Esophagus (tissue), 2 donors: Measurements from ENCODE around the gene LRRIQ1. TPM values are rescaled to one million over a fixed set of nuclear protein-coding genes. Genes with fewer than 3 reads are reported as not detected.

Source experiments
- H3K27ac ChIP-seq, 2 donors: one replicate each; pipeline ENCODE4 v1.5.1; 2013; ENCODE audit warnings: low read depth in 2 of 2, mild to moderate bottlenecking in 2 of 2, inconsistent platforms in 1 of 2, low read length in 1 of 2, moderate library complexity in 1 of 2
- H3K27me3 ChIP-seq, 2 donors: one replicate each; pipeline ENCODE4 v1.6.1; 2013; ENCODE audit warnings: low read length in 2 of 2, control low read depth in 1 of 2, mild to moderate bottlenecking in 1 of 2; ENCODE audit not compliant: insufficient read depth in 2 of 2, control insufficient read depth in 1 of 2
- H3K36me3 ChIP-seq, 2 donors: one replicate each; pipeline ENCODE4 v1.6.1; 2013; ENCODE audit warnings: low read length in 1 of 2; ENCODE audit not compliant: control insufficient read depth in 2 of 2, insufficient read depth in 2 of 2
- H3K4me1 ChIP-seq, 2 donors: one replicate each; pipeline ENCODE4 v1.6.1; 2013; ENCODE audit warnings: low read length in 1 of 2; ENCODE audit not compliant: control insufficient read depth in 2 of 2, insufficient read depth in 2 of 2
- H3K4me3 ChIP-seq, 2 donors: one replicate each; pipeline ENCODE4 v1.5.1; 2013; ENCODE audit warnings: low read length in 2 of 2, mild to moderate bottlenecking in 2 of 2, low read depth in 1 of 2, moderate library complexity in 1 of 2
- H3K9me3 ChIP-seq, 2 donors: one replicate each; pipeline ENCODE4 v1.6.1; 2013; ENCODE audit warnings: mild to moderate bottlenecking in 2 of 2, low read depth in 1 of 2, low read length in 1 of 2, moderate library complexity in 1 of 2; ENCODE audit not compliant: control insufficient read depth in 2 of 2, insufficient read depth in 1 of 2
- WGBS, 2 donors: extraction: QIAGEN DNeasy Blood & Tissue Kit; methylation state at CpG; one replicate each; pipeline ENCODE4 v1.1.7; 2013; 5-methylcytosine and 5-hydroxymethylcytosine counted together
- polyA plus RNA-seq, 2 donors: library from polyadenylated mRNA; stranded (reverse); fragments of 200-250 nt; gene quantifications; one replicate each; pipeline ENCODE4 v1.2.3, GENCODE V29; 2013
- donor health status: healthy with polysubstance abuse.
- donor health status: Bipolar disorder and iron deficiency.

Gene LRRIQ1
- polyA plus RNA-seq, 2 donors = 0.05 to 0.16 TPM

- Histone ChIP-seq H3K9me3 (no peaks in the 10 kb centered on the region), H3K27me3 (no peaks in the 10 kb centered on the region), H3K4me3 (no peak overlapping the region), H3K27ac (no peak overlapping the region), H3K36me3 (no peaks in the 10 kb centered on the region), H3K4me1 (no peaks in the 10 kb centered on the region)
- WGBS, 2 donors = 70 to 76% methylated on average over 5 of the region's 5 CpGs
Observed at GRCh38 chr12:85089792-85090191, 53.6 kb downstream of the LRRIQ1 start.

GRCh38 chr12:85092814-85093370 is 56.7 kb downstream of the LRRIQ1 start:
- H3K27me3 ChIP-seq = no peaks in the 10 kb centered on the region
- no peak overlapping the region for H3K27ac ChIP-seq
- no peak overlapping the region for H3K4me3 ChIP-seq
- H3K9me3 ChIP-seq = no peaks in the 10 kb centered on the region
- H3K36me3 ChIP-seq = no peaks in the 10 kb centered on the region
- 55 to 90% methylated on average over 2 of the region's 2 CpGs for WGBS, 2 donors
- H3K4me1 ChIP-seq = no peaks in the 10 kb centered on the region

GRCh38 chr12:85095501-85095900 is 59.4 kb downstream of the LRRIQ1 start:
- H3K9me3 ChIP-seq = no peaks in the 10 kb centered on the region
- no peak overlapping the region for H3K4me3 ChIP-seq
- no peaks in the 10 kb centered on the region for H3K27me3 ChIP-seq
- no peaks in the 10 kb centered on the region for H3K4me1 ChIP-seq
- H3K27ac ChIP-seq = no peak overlapping the region
- H3K36me3 ChIP-seq = no peaks in the 10 kb centered on the region

GRCh38 chr12:85130646-85131045 is 94.5 kb downstream of the LRRIQ1 start:
- Histone ChIP-seq H3K4me3 (no peak overlapping the region), H3K9me3 (no peaks in the 10 kb centered on the region), H3K4me1 (no peaks in the 10 kb centered on the region), H3K27me3 (no peaks in the 10 kb centered on the region), H3K27ac (no peak overlapping the region), H3K36me3 (no peaks in the 10 kb centered on the region)
- 69 to 79% methylated on average over 6 of the region's 6 CpGs for WGBS, 2 donors

- Histone ChIP-seq H3K4me3 (no peak overlapping the region), H3K27me3 (no peaks in the 10 kb centered on the region), H3K36me3 (no peaks in the 10 kb centered on the region), H3K9me3 (no peaks in the 10 kb centered on the region), H3K4me1 (no peaks in the 10 kb centered on the region), H3K27ac (no peak overlapping the region)
- 69 to 82% methylated on average over 1 of the region's 1 CpG for WGBS, 2 donors
Observed at GRCh38 chr12:85138833-85139232, 102.7 kb downstream of the LRRIQ1 start.

DNA sequence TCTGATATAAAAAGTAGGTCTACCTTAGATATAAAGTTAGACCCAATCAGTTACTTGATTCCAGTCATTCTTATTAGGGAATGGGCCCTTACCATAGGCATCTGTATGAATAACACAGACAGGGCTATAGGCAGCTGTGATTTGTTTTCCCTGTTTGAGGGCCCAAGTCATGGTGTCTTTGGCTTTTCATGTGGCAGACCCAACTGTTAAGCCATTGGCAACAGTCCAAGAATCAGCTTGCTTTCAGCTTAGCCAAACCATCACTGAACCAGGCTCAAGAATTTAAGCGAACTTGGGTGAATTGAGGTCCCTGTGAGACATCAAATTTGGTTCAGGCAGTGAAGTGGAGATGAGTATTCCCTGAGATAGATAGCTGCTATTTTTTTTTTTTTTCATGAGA is 111.2 kb downstream of the LRRIQ1 start:
- no peak overlapping the region for H3K4me3 ChIP-seq

DNA sequence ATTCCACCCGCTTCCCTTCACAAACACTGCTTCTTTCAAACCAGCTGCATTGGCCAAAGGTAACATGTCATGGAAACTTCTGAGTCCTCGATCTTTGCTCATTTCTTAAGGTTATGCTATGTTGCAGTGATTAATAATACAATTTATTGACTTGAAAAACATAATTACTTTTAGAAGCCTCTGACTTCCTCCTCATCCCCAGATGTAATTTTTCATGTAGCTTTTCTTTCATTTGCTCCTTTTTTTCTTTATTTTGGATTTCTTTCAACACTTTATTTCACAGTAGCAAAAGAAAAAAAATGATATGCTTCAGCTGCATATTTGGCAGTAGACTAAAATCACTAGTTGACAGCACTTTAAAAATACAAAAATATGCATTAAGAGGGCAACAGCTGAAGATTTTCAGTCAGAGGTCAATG is 116.2 kb downstream of the LRRIQ1 start:
- Histone ChIP-seq H3K4me3 (no peak overlapping the region), H3K4me1 (no peaks in the 10 kb centered on the region), H3K36me3 (no peaks in the 10 kb centered on the region), H3K27ac (no peak overlapping the region), H3K9me3 (no peaks in the 10 kb centered on the region), H3K27me3 (no peaks in the 10 kb centered on the region)
- 35 to 42% methylated on average over 2 of the region's 2 CpGs for WGBS, 2 donors

More for the DNA sequence above, 111.2 kb downstream of the LRRIQ1 start:
- no peaks in the 10 kb centered on the region for H3K36me3 ChIP-seq
- no peaks in the 10 kb centered on the region for H3K27me3 ChIP-seq
- H3K9me3 ChIP-seq = no peaks in the 10 kb centered on the region
- H3K4me1 ChIP-seq = no peaks in the 10 kb centered on the region
- WGBS, 2 donors = 88 to 90% methylated on average over 1 of the region's 1 CpG
- no peak overlapping the region for H3K27ac ChIP-seq

DNA sequence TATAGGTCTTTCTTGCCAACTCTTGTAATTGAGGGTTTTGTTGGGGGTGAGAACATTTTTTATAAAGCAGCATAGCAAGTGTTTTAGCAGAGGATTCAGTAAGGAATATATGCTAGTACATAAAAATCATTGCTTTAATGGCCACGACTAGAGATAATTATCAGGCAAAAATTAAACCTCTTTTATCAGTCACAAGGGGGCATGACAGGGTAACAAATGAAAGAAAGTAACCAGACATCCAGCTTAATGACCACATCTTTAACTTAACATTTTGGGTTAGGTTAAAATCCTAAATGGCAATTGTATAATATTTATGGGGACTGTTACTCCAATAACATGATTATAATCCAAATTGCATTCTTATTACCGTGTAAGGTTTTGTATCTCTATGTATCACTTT is 119.6 kb downstream of the LRRIQ1 start:
- WGBS, 2 donors = 40 to 42% methylated on average over 2 of the region's 2 CpGs
- Histone ChIP-seq H3K9me3 (no peaks in the 10 kb centered on the region), H3K36me3 (no peaks in the 10 kb centered on the region), H3K27ac (no peak overlapping the region), H3K4me3 (no peak overlapping the region), H3K4me1 (no peaks in the 10 kb centered on the region), H3K27me3 (no peaks in the 10 kb centered on the region)

GRCh38 chr12:85156569-85156968 is 120.4 kb downstream of the LRRIQ1 start:
- Histone ChIP-seq H3K27me3 (no peaks in the 10 kb centered on the region), H3K9me3 (no peaks in the 10 kb centered on the region), H3K27ac (no peak overlapping the region), H3K36me3 (no peaks in the 10 kb centered on the region), H3K4me3 (no peak overlapping the region), H3K4me1 (no peaks in the 10 kb centered on the region)
- WGBS, 2 donors = 63 to 64% methylated on average over 3 of the region's 3 CpGs

DNA sequence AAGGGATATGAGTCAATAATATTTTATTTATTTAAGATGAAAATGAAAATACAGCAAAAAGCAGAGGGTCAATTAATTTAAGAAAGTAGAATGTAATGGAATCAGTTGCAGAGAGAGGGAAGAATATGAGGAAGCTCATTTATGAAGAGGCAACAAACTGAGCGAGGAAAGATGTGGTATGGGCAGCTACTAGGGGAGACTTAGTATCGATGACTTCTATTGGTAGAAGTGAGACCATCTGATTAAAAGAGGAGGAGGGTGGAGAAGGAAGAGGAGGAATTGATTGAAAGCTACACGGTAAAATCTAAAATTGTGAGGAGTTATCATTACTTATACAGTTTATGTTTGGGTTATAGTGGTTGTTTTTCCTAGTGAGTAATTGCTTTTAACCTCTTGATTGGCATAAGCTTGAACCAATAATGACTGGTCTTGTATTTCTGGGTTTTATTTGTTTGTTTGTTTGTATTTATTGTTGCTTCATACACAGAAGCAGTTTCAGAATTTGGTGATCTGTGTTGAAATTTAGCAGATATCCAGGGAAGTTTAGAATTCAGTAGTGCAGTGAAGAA is 121.0 kb downstream of the LRRIQ1 start:
- H3K27ac ChIP-seq = no peak overlapping the region
- H3K4me1 ChIP-seq = no peaks in the 10 kb centered on the region
- no peak overlapping the region for H3K4me3 ChIP-seq
- no peaks in the 10 kb centered on the region for H3K9me3 ChIP-seq
- no peaks in the 10 kb centered on the region for H3K36me3 ChIP-seq
- H3K27me3 ChIP-seq = no peaks in the 10 kb centered on the region
- 79 to 83% methylated on average over 3 of the region's 3 CpGs for WGBS, 2 donors
